Neuronal stem cell (in vitro differentiated cells): Measurements from ENCODE around the gene ZNF497. TPM values are rescaled to one million over a fixed set of nuclear protein-coding genes. Genes with fewer than 3 reads are reported as not detected.

Experiments used
- small RNA-seq: library from polyadenylated mRNA; stranded (forward); fragments of <200 nt; extraction: miRNeasy Mini kit (QIAGEN cat#:217004); gene quantifications from one replicate; pipeline ENCODE3, GENCODE V24; 2013; ENCODE audit not compliant: insufficient read depth

The ZNF497 gene

Small RNAs within 50 kb of the gene (small RNA-seq; reads per million reads assigned to genes)
- gene MIR4754 (not detected), gene MIR6806 (1.6 reads per million), gene RNA5SP473 (not detected)
